ENCODE results near the gene EID2.

EID2 gene

GRCh38 chr19:39539518-39540332 lies at the start of gene EID2:
Gene EID2, minus strand, starts transcription at chr19:39540161. Its CDS starts 82 bp downstream, at chr19:39540079.
- DNase-seq (ENCODE audit: low read depth in 2 of 3, low spot score in 2 of 3) = peak; percentile 88 to 98 (median 95)

GRCh38 chr19:39588066-39588465 lies 48.1 kb upstream of the EID2 start:
- DNase-seq (ENCODE audit: low read depth in 2 of 3, low spot score in 2 of 3) = no peak

- DNase-seq (ENCODE audit: low read depth in 2 of 3, low spot score in 2 of 3) = no peak
Observed at GRCh38 chr19:39587496-39587895, 47.5 kb upstream of the EID2 start.

- DNase-seq (ENCODE audit: low read depth in 2 of 3, low spot score in 2 of 3) = no peak
Observed at GRCh38 chr19:39582891-39583625, 43.1 kb upstream of the EID2 start.

- no peak for DNase-seq (ENCODE audit: low read depth in 2 of 3, low spot score in 2 of 3)
Observed at GRCh38 chr19:39582442-39582841, 42.5 kb upstream of the EID2 start.

- DNase-seq (ENCODE audit: low read depth in 2 of 3, low spot score in 2 of 3) = no peak
Observed at GRCh38 chr19:39568604-39569003, 28.6 kb upstream of the EID2 start.

GRCh38 chr19:39566064-39566463 lies 26.1 kb upstream of the EID2 start:
- no peak for DNase-seq (ENCODE audit: low read depth in 2 of 3, low spot score in 2 of 3)

GRCh38 chr19:39563408-39563807 lies 23.4 kb upstream of the EID2 start:
- no peak for DNase-seq (ENCODE audit: low read depth in 2 of 3, low spot score in 2 of 3)

GRCh38 chr19:39558624-39559117 lies 18.7 kb upstream of the EID2 start:
- no peak for DNase-seq (ENCODE audit: low read depth in 2 of 3, low spot score in 2 of 3)

GRCh38 chr19:39557811-39558623 lies 18.1 kb upstream of the EID2 start:
- DNase-seq (ENCODE audit: low read depth in 2 of 3, low spot score in 2 of 3) = no peak

GRCh38 chr19:39555883-39556282 lies 15.9 kb upstream of the EID2 start:
- DNase-seq (ENCODE audit: low read depth in 2 of 3, low spot score in 2 of 3) = no peak

GRCh38 chr19:39554701-39555311 lies 14.8 kb upstream of the EID2 start:
- no peak for DNase-seq (ENCODE audit: low read depth in 2 of 3, low spot score in 2 of 3)

GRCh38 chr19:39553082-39553652 lies 13.2 kb upstream of the EID2 start:
- no peak for DNase-seq (ENCODE audit: low read depth in 2 of 3, low spot score in 2 of 3)

- no peak for DNase-seq (ENCODE audit: low read depth in 2 of 3, low spot score in 2 of 3)
Observed at GRCh38 chr19:39550197-39550596, 10.2 kb upstream of the EID2 start.

- no peak for DNase-seq (ENCODE audit: low read depth in 2 of 3, low spot score in 2 of 3)
Observed at GRCh38 chr19:39546599-39546998, 6.6 kb upstream of the EID2 start.

GRCh38 chr19:39544911-39545310 lies 5.0 kb upstream of the EID2 start:
- no peak for DNase-seq (ENCODE audit: low read depth in 2 of 3, low spot score in 2 of 3)

- no peak for DNase-seq (ENCODE audit: low read depth in 2 of 3, low spot score in 2 of 3)
Observed at GRCh38 chr19:39544226-39544903, 4.4 kb upstream of the EID2 start.

GRCh38 chr19:39543477-39543857 lies 3.5 kb upstream of the EID2 start:
- DNase-seq (ENCODE audit: low read depth in 2 of 3, low spot score in 2 of 3) = no peak

- DNase-seq (ENCODE audit: low read depth in 2 of 3, low spot score in 2 of 3) = no peak
Observed at GRCh38 chr19:39542206-39542605, 2.2 kb upstream of the EID2 start.

- DNase-seq (ENCODE audit: low read depth in 2 of 3, low spot score in 2 of 3) = no peak
Observed at GRCh38 chr19:39540333-39540673, 342 bp upstream of the EID2 start.

All from activated CD8-positive, alpha-beta memory T cell treated with anti-CD3 and anti-CD28 coated beads for 48 hours (primary cell).